Measurements from ENCODE around the gene AMH.

Gene AMH

GRCh38 chr19:2226840-2227360 is 22.2 kb upstream of the AMH start:
- H3K27ac ChIP-seq (ENCODE audit: extremely low read depth, low read depth, low read length): no peak overlapping the region

GRCh38 chr19:2227415-2228156 is 21.5 kb upstream of the AMH start:
- CTCF ChIA-PET: interaction anchor here (1.3 kb wide), 1 partner anchor 8 kb away, joined by 5 read pairs; the partner anchor contains the start of gene PLEKHJ1
- POLR2A ChIA-PET: interaction anchor here (0.6 kb wide), 1 partner anchor 353 kb away, joined by 3 read pairs; no protein-coding TSS in a partner anchor
- peaks cover 4 to 75% of the 10 kb centered on the region in 2 experiments; a peak in 2 of 3 replicates for H3K36me3 ChIP-seq (ENCODE audit: control insufficient read depth in 2 of 2, insufficient read depth in 1 of 2, low read length in 2 of 2)
- H3K4me3 ChIP-seq (ENCODE audit: low read depth, low read length): no peak overlapping the region
- H3K9me3 ChIP-seq (ENCODE audit: control insufficient read depth, insufficient read depth, low read depth, low read length): no peaks in the 10 kb centered on the region
- H3K4me1 ChIP-seq (ENCODE audit: control insufficient read depth, insufficient read depth, low read length): no peaks in the 10 kb centered on the region
- 0 out of 2 replicates have a peak, but pooled peaks have one; percentile 29 for TF ChIP-seq EGR2 (tag by site-specific recombination; IDR thresholded peaks at IDR 0.05; ENCODE audit: low read depth)
- TF ChIP-seq ZFHX2 (tag by site-specific recombination; conservative IDR thresholded peaks at IDR 0.05): 0 out of 2 replicates have a peak, but pooled peaks have one; percentile 27
- no peak for TF ChIP-seq HOXA7 (CRISPR knock-in tag; IDR thresholded peaks at IDR 0.05; ENCODE audit: borderline replicate concordance)
- H3K27ac ChIP-seq (ENCODE audit: extremely low read depth, low read depth, low read length): no peak overlapping the region

More at GRCh38 chr19:2226840-2227360, 22.2 kb upstream of the AMH start:
- ChIA-PET CTCF (interaction anchor here (1.3 kb wide), 1 partner anchor 9 kb away, joined by 5 read pairs; the partner anchor contains the start of gene PLEKHJ1), POLR2A (no interaction called here)
- no peaks in the 10 kb centered on the region for H3K4me1 ChIP-seq (ENCODE audit: control insufficient read depth, insufficient read depth, low read length)
- H3K9me3 ChIP-seq (ENCODE audit: control insufficient read depth, insufficient read depth, low read depth, low read length): no peaks in the 10 kb centered on the region
- H3K36me3 ChIP-seq (ENCODE audit: control insufficient read depth in 2 of 2, insufficient read depth in 1 of 2, low read length in 2 of 2): peaks cover 4 to 76% of the 10 kb centered on the region in 2 experiments; a peak in 2 of 3 replicates
- H3K4me3 ChIP-seq (ENCODE audit: low read depth, low read length): no peak overlapping the region
- TF ChIP-seq TCF7L2 (IDR thresholded peaks at IDR 0.05; ENCODE audit: borderline replicate concordance, low read depth, low read length) (no peak), HOXD13 (CRISPR knock-in tag; IDR thresholded peaks at IDR 0.05; ENCODE audit: borderline replicate concordance) (no peak), ZNF416 (tag by site-specific recombination; IDR thresholded peaks at IDR 0.05) (no peak), ZNF621 (tag by site-specific recombination; IDR thresholded peaks at IDR 0.05) (no peak), ZNF423 (tag by site-specific recombination; IDR thresholded peaks at IDR 0.05) (no peak), ZFP41 (tag by site-specific recombination; IDR thresholded peaks at IDR 0.05; ENCODE audit: borderline replicate concordance) (no peak), ZNF394 (tag by site-specific recombination; IDR thresholded peaks at IDR 0.05; ENCODE audit: borderline replicate concordance) (no peak), SCRT1 (tag by site-specific recombination; IDR thresholded peaks at IDR 0.05; ENCODE audit: borderline replicate concordance) (no peak), ZSCAN23 (tag by site-specific recombination; IDR thresholded peaks at IDR 0.05) (no peak), ZNF280D (tag by site-specific recombination; IDR thresholded peaks at IDR 0.05) (no peak), ZNF23 (tag by site-specific recombination; IDR thresholded peaks at IDR 0.05; ENCODE audit: borderline replicate concordance) (no peak)
- TF ChIP-seq, protein P1, sequence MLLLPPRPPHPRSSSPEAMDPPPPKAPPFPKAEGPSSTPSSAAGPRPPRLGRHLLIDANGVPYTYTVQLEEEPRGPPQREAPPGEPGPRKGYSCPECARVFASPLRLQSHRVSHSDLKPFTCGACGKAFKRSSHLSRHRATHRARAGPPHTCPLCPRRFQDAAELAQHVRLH (tag by site-specific recombination; IDR thresholded peaks at IDR 0.05): no peak

Measured in HEK293 (cell line).